Measurements from ENCODE around the gene CHRD. TPM values are rescaled to one million over a fixed set of nuclear protein-coding genes. Genes with fewer than 3 reads are reported as not detected.

The CHRD gene
- total RNA-seq, 6 donors from 2014 or later: 2.1 to 40.9 (median 4.3) TPM

GRCh38 chr3:184380627-184381260 lies 890 bp downstream of the CHRD start:
- H3K4me1 ChIP-seq: peaks cover 13 to 28% (median 18%) of the 10 kb centered on the region in 4 donors
- TF ChIP-seq POLR2A (IDR thresholded peaks at IDR 0.05): no peak
- TF ChIP-seq EP300 (IDR thresholded peaks at IDR 0.05): no peak
- TF ChIP-seq, protein P1, sequence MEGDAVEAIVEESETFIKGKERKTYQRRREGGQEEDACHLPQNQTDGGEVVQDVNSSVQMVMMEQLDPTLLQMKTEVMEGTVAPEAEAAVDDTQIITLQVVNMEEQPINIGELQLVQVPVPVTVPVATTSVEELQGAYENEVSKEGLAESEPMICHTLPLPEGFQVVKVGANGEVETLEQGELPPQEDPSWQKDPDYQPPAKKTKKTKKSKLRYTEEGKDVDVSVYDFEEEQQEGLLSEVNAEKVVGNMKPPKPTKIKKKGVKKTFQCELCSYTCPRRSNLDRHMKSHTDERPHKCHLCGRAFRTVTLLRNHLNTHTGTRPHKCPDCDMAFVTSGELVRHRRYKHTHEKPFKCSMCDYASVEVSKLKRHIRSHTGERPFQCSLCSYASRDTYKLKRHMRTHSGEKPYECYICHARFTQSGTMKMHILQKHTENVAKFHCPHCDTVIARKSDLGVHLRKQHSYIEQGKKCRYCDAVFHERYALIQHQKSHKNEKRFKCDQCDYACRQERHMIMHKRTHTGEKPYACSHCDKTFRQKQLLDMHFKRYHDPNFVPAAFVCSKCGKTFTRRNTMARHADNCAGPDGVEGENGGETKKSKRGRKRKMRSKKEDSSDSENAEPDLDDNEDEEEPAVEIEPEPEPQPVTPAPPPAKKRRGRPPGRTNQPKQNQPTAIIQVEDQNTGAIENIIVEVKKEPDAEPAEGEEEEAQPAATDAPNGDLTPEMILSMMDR (IDR thresholded peaks at IDR 0.05): no peak
- no peak for TF ChIP-seq POLR2AphosphoS5 (IDR thresholded peaks at IDR 0.05)
- 5 to 7% methylated on average over 5 to 20 of the region's 42 CpGs for WGBS, 2 donors
- ATAC-seq (ENCODE audit: low FRiP score in 2 of 2) (peak in 1 of 2 donors; percentile 11), DNase-seq (peak in 1 of 2 donors; percentile 88)
- peaks cover 0 to 25% (median 15%) of the 10 kb centered on the region in 4 donors for H3K27me3 ChIP-seq
- peak overlapping the region; percentile 18 to 55 (median 51) for H3K4me3 ChIP-seq
- H3K36me3 ChIP-seq: no peaks in the 10 kb centered on the region
- H3K27ac ChIP-seq: peak overlapping the region in 3 of 4 donors; percentile 36 to 71 (median 69)
- H3K9me3 ChIP-seq: no peaks in the 10 kb centered on the region

DNA sequence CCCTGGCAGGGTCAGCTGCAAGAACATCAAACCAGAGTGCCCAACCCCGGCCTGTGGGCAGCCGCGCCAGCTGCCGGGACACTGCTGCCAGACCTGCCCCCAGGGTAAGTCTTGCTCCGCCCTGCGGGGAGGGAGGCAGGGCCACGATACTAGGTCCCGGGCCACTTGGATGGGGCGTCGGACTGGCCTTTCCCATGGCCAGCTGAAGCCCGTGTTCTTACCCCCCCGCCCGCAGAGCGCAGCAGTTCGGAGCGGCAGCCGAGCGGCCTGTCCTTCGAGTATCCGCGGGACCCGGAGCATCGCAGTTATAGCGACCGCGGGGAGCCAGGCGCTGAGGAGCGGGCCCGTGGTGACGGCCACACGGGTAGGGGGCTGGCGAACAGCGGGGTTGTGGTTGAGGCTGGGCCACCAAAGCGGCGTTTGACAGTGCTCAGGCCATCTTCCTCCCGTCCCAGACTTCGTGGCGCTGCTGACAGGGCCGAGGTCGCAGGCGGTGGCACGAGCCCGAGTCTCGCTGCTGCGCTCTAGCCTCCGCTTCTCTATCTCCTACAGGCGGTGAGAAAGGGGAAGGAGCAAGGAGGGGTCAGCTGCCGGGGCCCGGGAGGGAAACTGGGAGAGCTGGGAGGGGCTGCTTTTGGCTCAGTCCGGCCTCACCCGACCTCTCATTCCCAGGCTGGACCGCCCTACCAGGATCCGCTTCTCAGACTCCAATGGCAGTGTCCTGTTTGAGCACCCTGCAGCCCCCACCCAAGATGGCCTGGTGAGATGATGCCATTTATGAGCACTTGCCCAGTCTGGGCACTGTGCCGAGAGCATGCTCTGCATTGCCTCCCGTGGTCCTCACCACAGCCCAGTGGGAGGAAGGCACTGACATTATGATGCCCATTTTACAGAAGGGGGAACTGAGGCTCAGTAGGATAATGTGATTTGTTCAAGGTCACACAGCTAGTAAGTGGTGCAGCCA lies 1.7 kb downstream of the CHRD start:
- peak overlapping the region in 3 of 4 donors; percentile 11 to 55 (median 54) for H3K4me3 ChIP-seq
- 8 to 60% methylated on average over 2 to 49 of the region's 55 CpGs for WGBS, 2 donors

GRCh38 chr3:184382326-184383032 lies 2.6 kb downstream of the CHRD start:
- H3K27ac ChIP-seq: no peak overlapping the region
- H3K27me3 ChIP-seq: peaks cover 0 to 25% (median 15%) of the 10 kb centered on the region in 4 donors
- WGBS, 2 donors: 90 to 93% methylated on average over 15 to 16 of the region's 16 CpGs
- TF ChIP-seq, protein P1 (IDR thresholded peaks at IDR 0.05): no peak
- TF ChIP-seq POLR2A (IDR thresholded peaks at IDR 0.05) (no peak), EP300 (IDR thresholded peaks at IDR 0.05) (no peak)
- H3K9me3 ChIP-seq: no peaks in the 10 kb centered on the region
- no peaks in the 10 kb centered on the region for H3K36me3 ChIP-seq
- no peak overlapping the region for H3K4me3 ChIP-seq
- no peak for ATAC-seq (ENCODE audit: low FRiP score in 2 of 2)
- H3K4me1 ChIP-seq: peaks cover 13 to 28% (median 18%) of the 10 kb centered on the region in 4 donors
- DNase-seq: no peak

More for the DNA sequence above, 1.7 kb downstream of the CHRD start:
- peaks cover 0 to 25% (median 15%) of the 10 kb centered on the region in 4 donors for H3K27me3 ChIP-seq
- H3K36me3 ChIP-seq: no peaks in the 10 kb centered on the region
- H3K4me1 ChIP-seq: peaks cover 13 to 28% (median 18%) of the 10 kb centered on the region in 4 donors
- peak overlapping the region in 2 of 4 donors; percentile 36 to 69 for H3K27ac ChIP-seq
- DNase-seq (peak in 1 of 2 donors; percentile 84), ATAC-seq (ENCODE audit: low FRiP score in 2 of 2) (peak in 1 of 2 donors; percentile 37)
- H3K9me3 ChIP-seq: no peaks in the 10 kb centered on the region
- no peak for TF ChIP-seq EP300 (IDR thresholded peaks at IDR 0.05)
- TF ChIP-seq, protein P1 (IDR thresholded peaks at IDR 0.05): no peak
- no peak for TF ChIP-seq POLR2A (IDR thresholded peaks at IDR 0.05)
- no peak for TF ChIP-seq POLR2AphosphoS5 (IDR thresholded peaks at IDR 0.05)

DNA sequence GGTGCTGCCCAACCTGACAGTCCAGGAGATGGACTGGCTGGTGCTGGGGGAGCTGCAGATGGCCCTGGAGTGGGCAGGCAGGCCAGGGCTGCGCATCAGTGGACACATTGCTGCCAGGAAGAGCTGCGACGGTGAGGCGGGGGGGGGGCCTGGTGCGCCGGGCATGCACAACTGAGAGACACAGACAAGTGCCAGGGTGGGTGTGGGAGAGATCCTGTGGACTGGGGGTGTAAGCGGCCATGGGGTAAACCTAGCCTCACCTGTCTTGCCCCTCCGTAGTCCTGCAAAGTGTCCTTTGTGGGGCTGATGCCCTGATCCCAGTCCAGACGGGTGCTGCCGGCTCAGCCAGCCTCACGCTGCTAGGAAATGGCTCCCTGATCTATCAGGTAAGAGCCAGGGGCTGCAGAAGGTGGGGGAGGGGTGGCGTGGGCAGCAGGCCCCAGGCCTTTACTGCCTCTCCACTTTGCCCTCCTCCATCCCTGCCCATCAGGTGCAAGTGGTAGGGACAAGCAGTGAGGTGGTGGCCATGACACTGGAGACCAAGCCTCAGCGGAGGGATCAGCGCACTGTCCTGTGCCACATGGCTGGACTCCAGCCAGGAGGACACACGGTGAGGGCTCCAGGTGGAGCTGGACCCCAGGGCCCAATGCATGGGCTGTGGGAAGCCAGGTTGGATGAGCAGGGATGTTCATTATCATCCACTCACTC lies 3.3 kb downstream of the CHRD start:
- peaks cover 0 to 25% (median 15%) of the 10 kb centered on the region in 4 donors for H3K27me3 ChIP-seq

More for the DNA sequence above, 3.3 kb downstream of the CHRD start:
- no peak for TF ChIP-seq POLR2AphosphoS5 (IDR thresholded peaks at IDR 0.05)
- TF ChIP-seq, protein P1 (IDR thresholded peaks at IDR 0.05): no peak
- TF ChIP-seq EP300 (IDR thresholded peaks at IDR 0.05): no peak
- TF ChIP-seq POLR2A (IDR thresholded peaks at IDR 0.05): no peak
- no peak overlapping the region for H3K27ac ChIP-seq
- ATAC-seq (ENCODE audit: low FRiP score in 2 of 2) (no peak), DNase-seq (peak in 1 of 2 donors; percentile 69)
- WGBS, 2 donors: 90 to 95% methylated on average over 14 to 15 of the region's 15 CpGs
- no peaks in the 10 kb centered on the region for H3K36me3 ChIP-seq
- no peaks in the 10 kb centered on the region for H3K9me3 ChIP-seq
- H3K4me1 ChIP-seq: peaks cover 13 to 28% (median 15%) of the 10 kb centered on the region in 4 donors
- H3K4me3 ChIP-seq: no peak overlapping the region
